COLO668 (cell line): ENCODE data around the gene BET1L.
A peak's percentile ranks its signal among the peaks of the same experiment; 100 is the strongest.

ENCODE experiments used
- DNase-seq: peaks from one replicate; lab custom pipeline; 2025; ENCODE audit not compliant: unreplicated experiment; lab: John Stamatoyannopoulos, UW

BET1L gene

GRCh38 chr11:210803-211180 lies 3.6 kb upstream of the BET1L start:
- DNase-seq: no peak

- no peak for DNase-seq
Observed at GRCh38 chr11:210122-210802, 3.1 kb upstream of the BET1L start.

GRCh38 chr11:209275-210121 lies 2.3 kb upstream of the BET1L start:
- DNase-seq: no peak

GRCh38 chr11:208917-209260 lies 1.7 kb upstream of the BET1L start:
- no peak for DNase-seq

- DNase-seq: peak; percentile 59
Observed at GRCh38 chr11:208181-208916, 1.1 kb upstream of the BET1L start.

- DNase-seq: peak; percentile 42
Observed at GRCh38 chr11:207863-208180, 623 bp upstream of the BET1L start.

GRCh38 chr11:206526-207207 lies 532 bp downstream of the BET1L start:
- peak; percentile 1 for DNase-seq

GRCh38 chr11:206002-206384 lies 1.2 kb downstream of the BET1L start:
- no peak for DNase-seq

- no peak for DNase-seq
Observed at GRCh38 chr11:205221-206001, 1.8 kb downstream of the BET1L start.

- DNase-seq: no peak
Observed at GRCh38 chr11:204587-205109, 2.6 kb downstream of the BET1L start.

- DNase-seq: no peak
Observed at GRCh38 chr11:203945-204586, 3.1 kb downstream of the BET1L start.

- DNase-seq: no peak
Observed at GRCh38 chr11:203056-203944, 3.9 kb downstream of the BET1L start.

GRCh38 chr11:202490-202889 lies 4.7 kb downstream of the BET1L start:
- no peak for DNase-seq

GRCh38 chr11:201966-202365 lies 5.2 kb downstream of the BET1L start:
- no peak for DNase-seq

GRCh38 chr11:200224-201003 lies 6.8 kb downstream of the BET1L start:
- DNase-seq: no peak

GRCh38 chr11:199782-200181 lies 7.4 kb downstream of the BET1L start:
- no peak for DNase-seq

- no peak for DNase-seq
Observed at GRCh38 chr11:199004-199581, 8.1 kb downstream of the BET1L start.

- DNase-seq: no peak
Observed at GRCh38 chr11:198236-198806, 8.9 kb downstream of the BET1L start.
